Left ventricle myocardium inferior (tissue), 1 donor: ENCODE results near the gene ADGRF5. TPM values are rescaled to one million over a fixed set of nuclear protein-coding genes. Genes with fewer than 3 reads are reported as not detected.

Experiments
- DNase-seq: peaks from one replicate; pipeline ENCODE4 v3.0.0-alpha.2; 2020
- H3K27ac ChIP-seq: fragments of 200-600 bp; replicated peaks from 2 replicates; pipeline ENCODE4 v1.8.0; 2021
- H3K27me3 ChIP-seq: fragments of 200-600 bp; 2 replicates; pipeline ENCODE4 v1.8.0; 2021; ENCODE audit warnings: low read depth
- H3K36me3 ChIP-seq: fragments of 200-600 bp; 2 replicates; pipeline ENCODE4 v1.8.0; 2021
- H3K4me1 ChIP-seq: fragments of 200-600 bp; 2 replicates; pipeline ENCODE4 v1.8.0; 2021
- H3K4me3 ChIP-seq: fragments of 200-600 bp; 2 replicates; pipeline ENCODE4 v1.8.0; 2021; ENCODE audit warnings: mild to moderate bottlenecking, moderate library complexity
- H3K9me3 ChIP-seq: fragments of 200-600 bp; replicated peaks from 2 replicates; pipeline ENCODE4 v1.8.0; 2021
- CTCF ChIP-seq: fragments of 200-600 bp; IDR thresholded peaks from 2 replicates; pipeline ENCODE4 v1.8.0; 2021; ENCODE audit warnings: antibody characterized with exemption, mild to moderate bottlenecking, borderline replicate concordance
- intact Hi-C: fragments of 100-400 bp; cut with micrococcal nuclease; formaldehyde crosslinking; loops from one replicate; pipeline ENCODE4 v1.11.0; 2022
- total RNA-seq: library from RNA; stranded (reverse); fragmentation: NEBNext Ultra II Directional; extraction: Animal tissue kit (Norgen Biotek cat#: 25700); gene quantifications from one replicate; pipeline ENCODE4 v1.2.1, GENCODE V29; 2021
- donor health status: DM: no; HTN: yes; CAD: no; lungs with severe emphysema.

The ADGRF5 gene
- total RNA-seq, 1 donor from 2014 or later = 42.1 TPM

- Histone ChIP-seq H3K9me3 (no peaks in the 10 kb centered on the region), H3K36me3 (no peaks in the 10 kb centered on the region), H3K4me1 (no peaks in the 10 kb centered on the region), H3K27me3 (peaks cover 10% of the 10 kb centered on the region), H3K27ac (no peak overlapping the region), H3K4me3 (no peak overlapping the region)
- no peak for TF ChIP-seq CTCF
- no peak for DNase-seq
- intact Hi-C loops = no loop called here
Measured at GRCh38 chr6:46832816-46833215, 88.9 kb downstream of the ADGRF5 start.

GRCh38 chr6:46828939-46829338, 92.8 kb downstream of the ADGRF5 start:
- Histone ChIP-seq H3K36me3 (no peaks in the 10 kb centered on the region), H3K27ac (no peak overlapping the region), H3K4me1 (no peaks in the 10 kb centered on the region), H3K27me3 (peaks cover 12% of the 10 kb centered on the region), H3K4me3 (no peak overlapping the region), H3K9me3 (no peaks in the 10 kb centered on the region)
- intact Hi-C loops = no loop called here
- no peak for TF ChIP-seq CTCF
- no peak for DNase-seq

- H3K9me3 ChIP-seq = no peaks in the 10 kb centered on the region
- H3K27me3 ChIP-seq = peaks cover 8% of the 10 kb centered on the region
- H3K36me3 ChIP-seq = no peaks in the 10 kb centered on the region
- intact Hi-C loops = no loop called here
- H3K27ac ChIP-seq = no peak overlapping the region
- H3K4me1 ChIP-seq = no peaks in the 10 kb centered on the region
- H3K4me3 ChIP-seq = no peak overlapping the region
- TF ChIP-seq CTCF = no peak
- DNase-seq = no peak
Measured at GRCh38 chr6:46821458-46821881, 100.3 kb downstream of the ADGRF5 start.

- Histone ChIP-seq H3K27me3 (peaks cover 20% of the 10 kb centered on the region), H3K9me3 (peaks cover under 1% of the 10 kb centered on the region), H3K4me1 (no peaks in the 10 kb centered on the region), H3K4me3 (no peak overlapping the region), H3K27ac (no peak overlapping the region), H3K36me3 (no peaks in the 10 kb centered on the region)
- no peak for TF ChIP-seq CTCF
- intact Hi-C loops = no loop called here
- no peak for DNase-seq
Measured at GRCh38 chr6:46819561-46819960, 102.2 kb downstream of the ADGRF5 start.

GRCh38 chr6:46816626-46817025, 105.1 kb downstream of the ADGRF5 start:
- H3K4me3 ChIP-seq = no peak overlapping the region
- no peaks in the 10 kb centered on the region for H3K36me3 ChIP-seq
- intact Hi-C loops = no loop called here
- H3K4me1 ChIP-seq = no peaks in the 10 kb centered on the region
- no peak for TF ChIP-seq CTCF
- peaks cover 12% of the 10 kb centered on the region for H3K27me3 ChIP-seq
- peaks cover 6% of the 10 kb centered on the region for H3K9me3 ChIP-seq
- H3K27ac ChIP-seq = no peak overlapping the region
- no peak for DNase-seq

GRCh38 chr6:46815130-46815529, 106.6 kb downstream of the ADGRF5 start:
- DNase-seq = no peak
- Histone ChIP-seq H3K27ac (no peak overlapping the region), H3K4me3 (no peak overlapping the region), H3K4me1 (no peaks in the 10 kb centered on the region), H3K27me3 (peaks cover 12% of the 10 kb centered on the region), H3K9me3 (peaks cover 9% of the 10 kb centered on the region), H3K36me3 (no peaks in the 10 kb centered on the region)
- no peak for TF ChIP-seq CTCF
- intact Hi-C loops = no loop called here
